Upper lobe of left lung (tissue), 6 donors: Measurements from ENCODE around the gene SLC12A1. TPM values are rescaled to one million over a fixed set of nuclear protein-coding genes. Genes with fewer than 3 reads are reported as not detected.

Experiments used
- ATAC-seq, 2 donors: fragments of 200-7000 bp; cut with Tn5 transposase; one replicate each; pipeline ENCODE4 v1.9.1; 2022; ENCODE audit warnings: mild to moderate bottlenecking in 2 of 2, moderate library complexity in 2 of 2; ENCODE audit not compliant: low FRiP score in 2 of 2
- DNase-seq, 2 donors: peaks; one replicate each; pipeline ENCODE4 v3.0.0-alpha.2; 2019 to 2020
- H3K27ac ChIP-seq, 4 donors: fragments of 200-600 bp; sonication (generic); one replicate each; pipeline ENCODE4 v1.5.1; 2016 to 2019
- H3K27me3 ChIP-seq, 4 donors: fragments of 200-600 bp; sonication (generic); one replicate each; pipeline ENCODE4 v1.5.1; 2017 to 2019
- H3K36me3 ChIP-seq, 4 donors: fragments of 200-600 bp; sonication (generic); one replicate each; pipeline ENCODE4 v1.5.1; 2016 to 2019
- H3K4me1 ChIP-seq, 4 donors: fragments of 200-600 bp; sonication (generic); one replicate each; pipeline ENCODE4 v1.5.1; 2018 to 2019
- H3K4me3 ChIP-seq, 4 donors: fragments of 200-600 bp; sonication (generic); one replicate each; pipeline ENCODE4 v1.5.1; 2017 to 2019; ENCODE audit warnings: mild to moderate bottlenecking in 2 of 4, moderate library complexity in 1 of 4
- H3K9me3 ChIP-seq, 4 donors: fragments of 200-600 bp; sonication (generic); one replicate each; pipeline ENCODE4 v1.5.1; 2018 to 2019
- CTCF ChIP-seq, 6 experiments: fragments of 450-650 bp in 4 of 6; fragments of 200-600 bp in 2 of 6; sonication (generic) in 2 of 6; IDR thresholded peaks; one replicate each; pipeline ENCODE4 v1.5.1; 2016 to 2019; ENCODE audit warnings: antibody characterized with exemption in 6 of 6
- EP300 ChIP-seq, 4 donors: sonication (generic); formaldehyde crosslinking; IDR thresholded peaks; one replicate each; pipeline ENCODE4 v1.5.1; 2017; ENCODE audit warnings: antibody characterized with exemption in 4 of 4, control low read depth in 2 of 4
- POLR2A ChIP-seq, 4 donors: fragments of 450-650 bp; IDR thresholded peaks; one replicate each; pipeline ENCODE4 v1.5.1; 2016 to 2017; ENCODE audit warnings: antibody characterized with exemption in 4 of 4, mild to moderate bottlenecking in 2 of 4
- WGBS, 2 donors: methylation state at CpG; one replicate each; pipeline ENCODE4 v1.1.5; 2017 to 2018; 5-methylcytosine and 5-hydroxymethylcytosine counted together
- small RNA-seq, 4 donors: library from RNA; depleted of rRNA; stranded (forward); fragments of <200 nt; gene quantifications; one replicate each; pipeline ENCODE3, GENCODE V24; 2016
- total RNA-seq, 6 donors: library from RNA; depleted of rRNA in 4 of 6; stranded (reverse); fragments of >200 nt in 4 of 6; gene quantifications; one replicate each; pipeline versions ENCODE4 v1.1.0 to v1.2.1, GENCODE V29; 2016 to 2021
- donor health status: DM: no; HTN: no; CAD: no; lungs with moderate emphysema.
- donor health status: DM: no; HTN: yes; CAD: no; lungs with severe emphysema.

The SLC12A1 gene
- total RNA-seq, 6 donors from 2014 or later = not detected

GRCh38 chr15:48352474-48353072, 146.5 kb downstream of the SLC12A1 start:
- Histone ChIP-seq H3K9me3 (no peaks in the 10 kb centered on the region), H3K4me1 (peaks cover 0 to 4% (median 2%) of the 10 kb centered on the region in 4 donors), H3K27ac (no peak overlapping the region), H3K36me3 (no peaks in the 10 kb centered on the region), H3K4me3 (no peak overlapping the region), H3K27me3 (no peaks in the 10 kb centered on the region)
- peak in 1 of 2 donors; percentile 76 for ATAC-seq
- TF ChIP-seq EP300 (IDR thresholded peaks at IDR 0.05) (no peak), CTCF (IDR thresholded peaks at IDR 0.05) (peak; percentile 41 to 74 (median 64)), POLR2A (IDR thresholded peaks at IDR 0.05) (no peak)
- peak in 1 of 2 donors; percentile 54 for DNase-seq
- 1 to 5% methylated on average over 6 of the region's 6 CpGs for WGBS, 2 donors

Small RNA genes lying within 50 kb of the gene (small RNA-seq; reads per million reads assigned to genes)
- 0 reads per million in 4 donors for gene RF00019

Other genes with a start within 250 kb of the SLC12A1 start
- under 1 TPM in 1 of 6 donors, not detected in 5; 0.83 TPM for gene SLC24A5, start 85.3 kb upstream of the SLC12A1 start, total RNA-seq
- gene MYEF2, start 28.0 kb upstream of the SLC12A1 start, total RNA-seq = 10 to 100 TPM; 12.6 to 44.0 (median 28.0) TPM
- gene CTXN2, start 14.6 kb upstream of the SLC12A1 start, total RNA-seq = not detected
- gene DUT, start 125.1 kb downstream of the SLC12A1 start, total RNA-seq = 10 to 100 TPM; 29.3 to 87.5 (median 61.2) TPM